HG02970 (cell line): ENCODE data around the gene INPP4B.

Experiments
- ATAC-seq: cut with Tn5 transposase; IDR thresholded peaks from one replicate; pipeline ENCODE4 v1.9.1; 2021; ENCODE audit warnings: mild to moderate bottlenecking, moderate library complexity, moderate number of reproducible peaks; ENCODE audit not compliant: unreplicated experiment, low FRiP score

Gene INPP4B

GRCh38 chr4:142846108-142846728 lies at the start of gene INPP4B:
Gene INPP4B (minus strand): TSS chr4:142846301.
- no peak for ATAC-seq

GRCh38 chr4:142893012-142893411 lies 46.9 kb upstream of the INPP4B start:
- no peak for ATAC-seq

DNA sequence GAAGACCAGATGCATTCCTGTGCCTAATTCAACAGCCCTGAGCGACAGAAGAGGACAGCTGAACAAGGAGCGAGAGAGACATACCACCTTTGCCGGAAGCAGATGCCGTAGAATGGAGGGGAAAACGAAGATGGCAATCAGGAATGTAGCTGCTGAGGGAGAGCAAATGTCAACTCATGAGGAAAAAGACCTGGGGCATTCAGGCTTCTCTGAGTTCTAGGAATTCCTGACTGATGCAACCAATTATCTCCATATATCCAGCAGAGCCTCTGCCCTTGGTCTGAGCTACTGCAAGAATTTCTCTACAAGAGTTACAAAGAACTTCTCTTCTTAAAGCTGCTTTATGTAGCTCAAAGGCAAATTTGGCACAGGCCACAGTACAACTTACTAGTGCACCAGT lies 40.5 kb upstream of the INPP4B start:
- no peak for ATAC-seq

- ATAC-seq, result no peak
Measured at GRCh38 chr4:142883040-142883832, 37.1 kb upstream of the INPP4B start.

DNA sequence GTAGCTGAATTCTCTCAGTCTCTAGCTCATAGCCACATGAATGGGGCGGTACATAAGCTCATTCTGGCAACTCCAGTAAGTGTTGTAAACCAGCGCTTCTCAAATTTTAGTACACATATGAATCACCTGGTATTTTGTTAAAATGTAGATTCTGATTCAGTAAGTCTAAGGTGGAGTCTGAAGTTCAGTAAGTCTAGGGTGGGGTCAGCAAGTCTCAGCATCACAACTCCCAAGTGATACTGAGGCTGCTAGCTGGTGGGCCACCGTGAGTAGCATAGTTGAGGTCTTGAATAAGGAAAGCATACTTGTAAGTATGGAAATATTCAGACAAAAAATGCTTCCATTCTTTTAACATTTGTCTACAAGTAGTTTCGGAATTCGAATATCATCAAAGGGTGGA lies 36.1 kb upstream of the INPP4B start:
- no peak for ATAC-seq

GRCh38 chr4:142881331-142881730 lies 35.2 kb upstream of the INPP4B start:
- no peak for ATAC-seq

- ATAC-seq, result no peak
Measured at GRCh38 chr4:142875117-142875516, 29.0 kb upstream of the INPP4B start.

GRCh38 chr4:142874684-142875083 lies 28.6 kb upstream of the INPP4B start:
- no peak for ATAC-seq

DNA sequence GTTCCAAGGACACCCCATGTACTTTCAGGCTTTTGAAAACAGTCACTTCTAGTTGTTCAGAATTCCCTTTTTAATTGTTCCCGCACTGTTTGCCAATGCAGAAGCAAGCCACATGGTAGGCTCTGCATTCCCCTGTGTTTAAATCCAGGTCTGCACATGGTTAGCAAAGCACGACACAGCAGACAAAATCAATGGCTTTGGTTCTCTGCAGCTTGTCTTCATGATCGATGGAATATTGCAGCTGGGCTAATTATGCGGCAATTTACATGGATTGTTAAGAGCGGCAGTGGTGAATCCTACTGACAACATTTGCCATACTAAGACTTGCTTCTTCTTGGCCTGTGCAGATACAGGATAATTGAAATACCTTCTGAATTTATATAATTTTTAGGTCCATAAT lies 20.6 kb upstream of the INPP4B start:
- ATAC-seq, result no peak

DNA sequence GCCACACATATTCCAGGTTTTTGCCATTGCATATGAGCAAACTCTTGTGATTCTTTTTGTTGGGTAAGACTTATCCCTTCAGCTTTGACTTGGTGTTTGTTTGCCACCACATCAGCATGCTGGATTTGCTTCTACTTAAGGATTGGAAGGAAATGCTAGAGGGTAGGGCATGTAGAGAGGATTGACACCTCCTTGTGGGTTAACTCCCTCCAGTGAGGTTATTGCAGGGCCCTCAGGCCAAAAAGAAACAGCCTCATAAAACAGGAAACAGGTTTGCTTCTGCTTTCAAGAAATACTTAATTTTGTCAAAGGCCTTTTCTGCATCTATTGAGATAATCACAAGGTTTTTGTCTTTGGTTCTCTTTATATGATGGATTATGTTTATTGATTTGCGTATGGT lies 15.2 kb upstream of the INPP4B start:
- ATAC-seq, result no peak

DNA sequence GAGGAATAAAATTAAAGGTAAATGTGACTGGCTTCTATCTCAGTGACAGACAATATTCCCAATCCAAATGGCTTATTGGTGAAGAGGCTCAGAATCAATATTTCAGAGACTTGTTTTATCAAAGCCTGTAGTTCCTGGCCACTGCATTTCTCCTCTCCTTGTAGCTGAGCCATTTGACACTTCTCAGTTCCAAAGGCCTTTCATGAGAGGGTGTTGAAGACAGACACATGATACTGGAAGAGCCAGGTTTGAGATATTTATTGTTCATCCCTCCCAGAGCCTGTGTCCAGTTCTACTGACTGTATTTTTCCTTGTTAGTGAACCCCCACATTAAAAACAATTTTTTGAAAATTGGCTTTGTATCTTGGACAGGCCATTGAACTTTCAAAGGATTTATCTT lies 12.9 kb upstream of the INPP4B start:
- ATAC-seq, result no peak

DNA sequence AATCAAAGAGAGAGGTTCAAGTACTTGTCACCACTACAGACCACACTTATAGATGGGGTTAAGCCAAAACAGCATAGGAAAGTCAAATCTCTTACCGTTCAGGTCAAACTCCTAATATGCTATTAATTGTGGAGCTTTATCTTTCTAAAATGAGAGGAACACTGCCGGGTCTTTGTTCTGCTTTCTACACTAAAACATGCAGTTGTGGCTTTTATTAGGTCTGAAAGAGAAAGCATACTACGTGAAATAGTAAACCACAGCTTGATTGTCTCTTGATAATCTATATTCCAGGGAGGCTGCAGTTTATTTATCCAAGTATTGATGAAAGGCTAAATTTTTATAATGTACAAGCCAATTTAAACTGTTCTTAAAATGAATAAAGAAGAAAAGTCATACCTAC lies 12.3 kb upstream of the INPP4B start:
- no peak for ATAC-seq

DNA sequence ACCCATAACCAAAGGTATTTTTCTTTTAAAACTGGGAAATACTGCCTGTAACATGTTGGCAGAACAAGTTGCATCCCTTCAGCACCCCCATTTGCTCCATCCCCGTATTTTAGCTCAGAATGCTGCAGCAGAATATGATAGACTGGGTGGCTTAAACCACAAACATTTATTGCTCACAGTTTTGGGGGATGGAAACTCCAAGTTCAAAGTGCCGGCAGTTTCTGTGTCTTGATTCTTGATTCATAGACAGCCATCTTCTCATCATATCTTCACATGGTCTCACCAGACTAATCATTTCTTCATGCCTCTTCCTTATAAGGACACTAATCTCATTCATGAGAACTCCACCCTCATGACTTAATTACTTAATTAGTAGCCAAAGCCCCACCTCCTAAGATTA lies 10.5 kb upstream of the INPP4B start:
- no peak for ATAC-seq

DNA sequence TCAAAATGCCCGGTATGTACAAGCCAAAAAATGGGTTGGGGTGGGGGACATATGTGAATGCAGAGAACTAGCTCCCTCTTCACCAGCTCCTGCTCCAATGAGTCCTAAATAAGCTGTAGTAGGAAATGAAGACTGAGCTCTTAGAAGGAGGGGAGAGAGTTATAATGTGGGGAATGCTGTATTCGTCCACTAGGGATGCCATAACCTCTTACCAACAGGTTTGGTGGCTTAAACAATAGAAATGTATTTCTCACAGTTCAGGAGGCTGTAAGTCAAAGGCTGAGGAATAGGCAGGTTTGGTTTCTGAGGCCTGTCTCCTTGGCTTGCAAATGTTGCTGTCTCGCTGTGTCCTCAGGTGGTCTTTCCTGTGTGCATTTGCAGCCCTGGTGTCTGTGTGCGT lies 4.4 kb upstream of the INPP4B start:
- ATAC-seq, result no peak

DNA sequence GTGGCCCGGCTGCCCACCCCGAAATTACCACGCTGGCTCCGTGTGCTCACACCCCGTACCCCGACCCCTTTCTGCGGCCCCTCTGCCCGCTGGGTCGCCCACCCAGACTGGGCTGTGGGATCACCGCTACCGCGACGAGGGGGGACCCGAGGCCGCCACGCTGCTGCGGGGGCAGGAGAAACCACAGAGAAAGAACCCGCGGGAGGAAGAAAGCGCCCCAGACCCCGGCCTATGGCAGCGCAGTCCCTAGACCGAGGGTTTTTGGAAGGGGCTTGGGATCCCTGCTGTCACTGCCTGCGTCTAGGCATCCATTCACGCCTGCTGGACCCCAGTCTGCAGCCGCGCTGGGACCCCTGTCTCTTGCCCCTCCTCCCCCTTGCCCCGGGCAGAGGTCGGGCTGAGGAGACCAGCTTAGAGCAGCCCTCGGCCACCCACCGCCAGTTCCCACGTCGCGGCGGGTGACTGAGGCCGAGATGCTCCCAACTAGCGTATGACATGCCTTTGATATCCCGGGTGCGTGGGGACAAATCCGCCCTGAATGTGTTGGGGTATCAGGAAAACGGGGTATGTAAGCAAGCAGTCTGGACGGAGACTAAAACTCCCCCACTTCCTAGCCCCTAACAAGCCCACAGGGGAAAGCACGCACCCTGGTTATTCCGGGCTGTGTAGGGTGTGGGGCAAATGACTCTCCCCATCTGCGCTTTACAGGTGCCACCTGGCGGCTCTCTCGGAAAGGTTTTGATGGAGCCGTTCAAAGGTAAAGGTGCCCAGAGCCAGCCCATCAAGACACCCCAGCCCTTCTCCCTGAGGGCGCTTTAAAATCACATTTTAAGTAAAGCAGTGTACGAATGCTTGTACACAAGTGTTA lies 862 bp upstream of the INPP4B start:
- peak; percentile 50 for ATAC-seq

- no peak for ATAC-seq
Measured at GRCh38 chr4:142845293-142846107, 601 bp downstream of the INPP4B start.

GRCh38 chr4:142844782-142845181 lies 1.3 kb downstream of the INPP4B start:
- ATAC-seq, result no peak

DNA sequence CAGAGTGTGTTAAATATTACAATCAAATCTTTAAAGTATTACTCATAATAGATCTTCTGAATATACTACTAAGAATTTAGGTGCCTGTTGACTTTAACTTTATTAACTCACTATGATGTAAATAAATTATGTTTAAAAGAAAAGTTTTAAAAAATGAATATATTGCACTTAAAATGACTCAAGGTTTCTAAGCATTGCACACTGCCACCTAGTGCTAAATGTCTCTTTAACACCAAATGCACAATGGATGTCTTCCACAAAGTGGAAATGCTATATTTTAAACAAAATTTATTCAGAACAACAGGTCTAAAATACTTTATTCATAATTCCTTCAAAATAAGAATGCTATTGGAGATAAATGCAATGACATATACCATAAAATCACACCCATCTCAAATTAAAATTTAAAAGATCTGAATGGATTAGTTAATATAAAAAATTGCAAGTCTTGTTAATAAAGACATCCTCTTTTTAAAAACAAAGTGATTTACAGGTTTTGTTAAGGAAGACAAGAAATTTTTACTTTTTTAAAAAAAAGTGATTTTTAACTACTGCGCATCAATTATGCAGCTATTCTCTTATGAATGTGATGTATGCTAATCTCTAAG lies 5.5 kb downstream of the INPP4B start:
- ATAC-seq, result no peak

DNA sequence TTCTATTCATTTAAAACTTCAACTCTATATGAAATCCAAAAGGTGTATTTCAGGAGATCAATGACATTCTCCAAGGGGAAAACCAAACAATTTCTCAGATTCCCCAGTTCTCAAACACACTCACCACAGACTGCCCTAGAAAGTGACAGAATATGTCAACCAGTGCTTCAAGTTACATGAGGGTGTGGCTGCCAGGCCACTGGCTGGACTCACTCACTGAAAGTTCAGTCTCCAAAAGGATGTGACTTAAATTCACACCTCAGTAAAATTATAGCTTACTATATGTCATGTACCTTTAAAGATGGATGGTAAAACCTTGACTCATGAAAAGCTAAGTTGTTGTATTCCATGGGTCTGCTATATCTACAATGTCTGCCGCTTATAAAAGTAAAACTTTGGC lies 7.3 kb downstream of the INPP4B start:
- ATAC-seq, result no peak

DNA sequence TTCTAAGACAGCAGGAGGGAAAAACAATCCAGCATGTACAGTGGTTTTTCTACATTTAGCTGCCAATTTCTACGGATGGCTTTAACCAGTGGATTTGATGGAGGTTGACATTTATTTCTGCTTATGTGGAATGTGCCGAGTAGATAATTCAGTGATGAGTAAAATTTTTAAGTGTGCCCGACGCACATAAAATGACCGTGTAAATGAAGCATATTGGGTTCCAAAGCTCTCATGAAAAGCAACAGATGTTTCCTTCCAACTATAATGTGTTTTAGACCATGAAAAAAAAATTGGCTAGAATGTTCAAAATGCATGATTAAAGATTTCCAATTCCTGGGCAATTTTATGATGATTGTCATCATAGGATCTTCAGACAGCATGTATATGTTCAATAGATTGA lies 14.1 kb downstream of the INPP4B start:
- no peak for ATAC-seq
